COLO668 (cell line): ENCODE measurements around the gene GRIA1.
"Not testable (repeated sequence)": the region's sequence is repeated elsewhere in the genome, so short reads cannot be mapped to it uniquely, and the experiment has no call there.

Experiments
- DNase-seq: peaks from one replicate; lab custom pipeline; 2025; ENCODE audit not compliant: unreplicated experiment; lab: John Stamatoyannopoulos, UW

GRIA1 gene

DNA sequence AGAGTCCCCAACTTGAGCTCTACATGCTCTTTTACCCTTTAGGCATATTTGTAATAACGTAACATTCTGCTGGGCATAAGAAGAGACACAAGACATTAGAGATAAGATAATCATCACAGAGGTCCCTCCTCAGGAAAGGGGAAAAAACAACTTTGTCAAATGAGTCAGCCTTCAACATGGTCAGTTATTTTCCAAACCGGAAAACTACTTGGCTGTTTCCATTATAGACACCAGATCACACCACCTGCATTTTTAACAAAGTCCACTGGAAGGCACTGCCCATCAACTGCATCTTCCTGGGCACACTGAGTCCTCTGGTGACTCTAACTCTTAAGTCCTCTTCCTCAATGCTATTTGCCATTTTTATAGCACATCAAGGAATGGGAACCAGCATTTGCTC is 326.4 kb downstream of the GRIA1 start:
- no peak for DNase-seq

DNA sequence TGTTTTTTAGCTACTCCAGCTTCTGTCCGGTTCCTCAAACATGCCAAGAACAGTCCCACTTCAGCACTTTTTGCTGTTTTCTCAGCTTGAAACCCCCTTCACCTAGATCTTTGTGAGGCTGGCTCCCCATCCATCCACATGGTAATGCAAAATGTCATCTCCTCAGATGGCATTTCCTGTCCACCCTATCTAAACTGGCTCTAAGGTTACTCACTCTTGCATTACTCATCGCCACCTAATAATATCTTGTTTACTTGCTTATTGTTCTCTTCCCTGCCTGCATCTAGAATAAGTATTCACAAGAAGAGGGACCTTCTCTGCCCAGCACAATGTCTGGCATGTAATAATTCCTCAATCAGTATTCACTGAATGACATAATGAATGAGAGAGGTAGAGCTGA is 328.2 kb downstream of the GRIA1 start:
- no peak for DNase-seq

DNA sequence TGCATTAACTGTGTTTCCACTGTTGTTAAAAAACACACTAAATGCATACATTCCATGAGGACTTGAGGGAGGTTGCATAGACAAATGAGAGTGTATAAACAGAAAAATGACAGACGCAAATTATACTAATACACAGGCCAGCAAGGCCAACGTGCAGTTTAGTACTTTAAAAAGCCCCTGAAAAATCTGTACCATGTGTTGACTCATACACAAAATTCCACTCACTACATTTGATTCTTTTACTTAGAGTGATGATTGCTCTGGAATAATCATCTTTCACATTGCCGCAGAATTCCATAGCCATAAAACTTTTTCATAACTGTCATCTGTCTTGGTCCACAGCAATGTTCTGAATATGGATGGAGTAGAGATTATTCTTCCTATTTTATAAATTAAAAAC is 332.6 kb downstream of the GRIA1 start:
- DNase-seq: no peak

DNA sequence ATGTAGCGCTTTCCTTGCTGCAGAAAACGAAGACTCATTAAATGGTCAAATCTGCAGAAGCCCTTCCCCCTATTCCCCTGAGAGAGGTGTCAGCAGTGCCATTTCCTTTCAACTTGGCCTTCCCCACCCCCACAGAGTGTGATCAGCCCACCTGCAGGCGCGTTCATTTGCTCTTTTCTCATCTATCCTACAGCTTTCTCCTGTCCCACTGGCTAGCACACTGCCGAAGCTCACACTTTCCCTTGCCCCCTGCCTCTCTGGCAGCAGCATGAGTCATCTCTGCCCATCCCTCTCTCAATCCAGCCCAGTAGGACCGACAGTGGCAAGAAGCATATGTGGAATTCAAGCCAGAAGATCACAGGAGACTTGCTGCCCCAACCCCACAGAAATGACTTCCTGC is 334.4 kb downstream of the GRIA1 start:
- no peak for DNase-seq

DNA sequence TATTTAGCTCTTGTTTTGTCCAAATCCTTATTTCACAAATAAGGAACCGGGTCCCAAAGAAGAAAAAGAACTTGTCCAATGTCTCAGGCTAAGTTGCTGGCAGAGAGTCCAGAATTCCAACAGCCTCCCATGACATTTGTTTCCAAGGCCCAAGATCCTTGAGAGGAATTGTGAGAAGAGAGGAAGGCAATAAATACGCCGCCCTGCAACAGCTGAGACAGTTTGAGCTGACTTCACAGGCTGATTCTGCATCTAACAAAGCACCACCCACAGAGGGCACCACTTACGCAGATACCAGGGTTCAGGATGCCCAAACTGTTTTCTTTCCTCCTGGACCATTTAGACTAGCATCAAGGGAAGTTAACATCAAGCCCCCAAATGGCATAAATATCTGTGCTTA is 336.9 kb downstream of the GRIA1 start:
- no peak for DNase-seq

DNA sequence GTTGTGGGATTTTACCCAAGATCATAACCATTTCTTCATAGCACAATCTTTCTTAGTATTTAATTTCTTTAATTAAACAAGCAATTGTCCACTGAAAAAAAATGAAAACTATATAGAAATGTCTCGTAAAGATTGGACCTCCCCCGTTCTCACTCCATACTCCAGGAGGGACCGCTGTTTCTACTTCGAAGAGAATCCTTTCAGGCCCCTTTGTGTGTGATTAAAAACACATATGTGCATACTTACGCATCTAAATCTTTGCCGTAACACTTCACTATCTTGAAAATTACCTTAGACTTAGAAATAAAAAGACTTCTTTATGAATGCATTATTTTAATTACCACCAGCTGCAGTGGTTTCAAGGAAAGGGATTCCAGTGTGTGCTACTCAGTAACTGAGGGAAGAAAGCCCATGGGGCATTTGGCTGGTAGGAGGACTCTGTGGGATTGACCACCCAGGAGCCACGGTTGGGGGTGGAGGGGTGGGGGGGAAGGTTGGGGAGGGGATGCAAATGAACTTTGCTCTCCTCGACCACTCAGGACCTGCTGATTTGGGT is 339.1 kb downstream of the GRIA1 start:
- DNase-seq: no peak

DNA sequence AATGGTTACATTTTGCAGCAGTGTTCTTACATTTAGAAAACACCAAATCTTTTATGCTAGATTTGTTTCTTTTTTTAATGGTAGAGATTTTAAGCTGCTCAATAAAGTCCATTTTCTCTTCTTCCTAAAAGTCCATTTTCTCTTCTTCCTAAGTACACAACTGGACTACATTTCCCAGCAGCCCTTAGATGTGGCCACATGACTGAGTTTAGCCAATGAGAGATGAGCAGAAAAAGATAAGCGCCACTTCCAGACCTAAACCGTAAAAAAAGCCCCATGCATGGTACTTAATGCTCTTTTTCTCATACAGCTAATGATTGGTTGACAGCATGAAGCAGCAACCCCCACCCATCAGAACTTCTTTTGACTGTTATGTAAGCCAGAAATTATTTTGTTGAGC is 341.5 kb downstream of the GRIA1 start:
- DNase-seq: no peak

DNA sequence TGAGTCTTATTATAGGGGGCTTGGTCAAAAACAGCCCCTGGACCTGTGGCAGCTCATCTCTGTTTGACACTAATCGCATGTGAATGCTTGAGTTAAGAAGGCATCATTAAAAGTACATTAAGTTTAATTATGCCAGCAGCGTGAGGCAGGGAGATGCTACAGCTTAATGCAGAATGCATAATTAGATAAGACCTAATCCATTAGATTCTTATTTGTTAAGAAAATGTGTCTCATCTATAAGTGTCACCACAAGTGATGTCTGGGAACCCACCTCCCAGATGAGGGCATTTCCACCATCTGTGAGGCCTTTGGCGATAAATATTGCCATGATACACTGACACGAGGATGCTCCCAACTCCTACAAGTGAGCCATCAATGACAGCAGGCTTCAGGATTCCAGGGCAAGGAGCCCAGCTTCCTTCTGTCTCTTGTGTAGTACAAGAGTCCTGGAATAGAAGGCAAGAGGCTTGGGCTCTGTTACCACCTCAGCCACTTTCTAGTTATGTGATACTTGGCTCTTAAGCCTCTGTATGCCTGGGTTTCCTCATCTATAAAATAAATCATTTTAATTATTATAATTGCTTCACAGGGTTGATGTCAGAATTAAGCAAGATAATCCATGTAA is 345.5 kb downstream of the GRIA1 start:
- DNase-seq: no peak

DNA sequence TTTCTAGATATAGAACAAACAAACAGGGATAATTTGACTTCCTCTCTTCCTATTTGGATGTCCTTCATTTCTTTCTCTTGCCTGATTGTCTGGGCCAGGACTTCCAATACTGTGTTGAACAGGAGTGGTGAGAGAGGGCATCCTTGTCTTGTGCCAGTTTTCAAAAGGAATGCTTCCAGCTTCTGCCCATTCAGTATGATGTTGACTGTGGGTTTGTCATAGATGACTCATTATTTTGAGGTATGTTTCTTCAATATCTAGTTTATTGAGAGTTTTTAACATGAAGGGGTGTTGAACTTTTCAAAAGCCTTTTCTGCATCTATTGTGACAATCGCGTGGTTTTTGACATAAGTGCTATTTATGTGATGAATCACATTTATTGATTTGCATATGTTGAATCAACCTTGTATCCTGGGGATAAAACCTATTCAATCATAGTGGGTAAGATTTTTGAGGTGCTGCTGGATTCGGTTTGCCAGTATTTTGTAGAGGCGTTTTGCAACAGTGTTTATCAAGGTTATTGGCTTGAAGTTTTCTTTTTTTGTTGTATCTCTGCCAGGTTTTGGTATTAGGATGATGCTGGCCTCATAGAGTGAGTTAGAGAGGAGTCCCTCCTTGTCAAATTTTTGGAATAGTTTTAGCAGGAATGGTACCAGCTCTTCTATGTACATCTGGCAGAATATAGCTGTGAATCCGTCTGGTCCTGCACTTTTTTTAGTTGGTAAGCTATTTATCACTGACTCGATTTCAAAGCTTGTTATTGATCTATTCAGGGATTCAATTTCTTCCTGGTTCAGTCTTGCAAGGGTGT is 359.0 kb downstream of the GRIA1 start:
- DNase-seq: not testable (repeated sequence)

DNA sequence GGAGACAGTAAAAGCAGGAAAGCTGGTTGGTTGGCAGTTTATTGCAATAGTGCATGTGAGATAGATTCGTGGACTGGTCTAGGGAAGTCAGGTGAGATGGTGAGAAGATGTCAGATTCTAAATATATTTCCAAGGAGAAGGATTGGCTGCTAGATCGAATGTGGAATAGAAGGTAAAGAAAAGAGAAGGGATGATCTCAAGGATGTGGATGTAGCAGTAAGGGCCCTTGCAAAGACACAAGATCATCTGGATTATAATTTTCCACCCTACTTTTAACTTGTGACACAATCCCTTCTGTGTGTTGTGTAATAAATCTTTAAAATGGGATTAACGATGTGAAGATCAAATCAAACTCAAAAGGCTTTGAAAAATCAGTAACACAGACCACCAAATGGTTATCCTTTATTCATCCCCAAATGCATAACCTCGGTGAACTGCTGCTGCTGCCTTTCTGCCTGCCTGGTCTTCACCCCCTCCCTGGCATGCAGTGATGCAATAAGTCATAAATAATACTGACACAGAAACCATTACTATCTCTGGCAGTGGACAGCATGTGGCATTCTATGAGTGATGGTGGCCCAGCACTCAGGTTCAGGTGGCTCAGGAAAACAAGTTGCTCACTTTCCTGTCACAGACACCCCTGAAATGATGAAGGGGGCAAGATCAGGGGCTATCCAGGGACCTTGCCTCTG is 369.9 kb downstream of the GRIA1 start:
- no peak for DNase-seq

DNA sequence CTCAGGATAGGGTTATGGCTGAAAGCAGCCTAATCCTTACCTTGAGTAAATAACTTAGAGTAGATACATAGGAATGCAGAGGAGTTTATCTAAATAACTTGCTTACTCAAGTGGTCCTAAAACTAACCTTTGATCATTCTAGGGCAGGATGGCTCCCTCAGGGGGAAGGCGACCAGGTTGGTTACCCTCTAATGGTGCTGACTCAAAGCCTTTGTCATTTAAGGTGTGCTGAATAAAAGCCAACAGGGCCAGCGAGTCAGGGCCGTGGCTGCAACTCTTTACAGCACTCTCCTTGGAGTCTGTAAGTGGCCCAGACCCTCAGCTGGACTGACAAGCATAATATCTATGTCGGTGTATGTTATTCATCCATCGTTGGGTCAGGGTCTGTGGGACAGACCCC is 372.4 kb downstream of the GRIA1 start:
- DNase-seq: not testable (repeated sequence)
